ENCODE measurements around the gene ARPC4.
"Not testable (repeated sequence)": the region's sequence is repeated elsewhere in the genome, so short reads cannot be mapped to it uniquely, and the experiment has no call there.

Gene ARPC4

GRCh38 chr3:9851926-9852325 is 59.0 kb downstream of the ARPC4 start:
- not testable (repeated sequence) for DNase-seq (ENCODE audit: low spot score); FAIRE-seq

GRCh38 chr3:9852528-9852927 is 59.6 kb downstream of the ARPC4 start:
- no peak for DNase-seq (ENCODE audit: low spot score)
- FAIRE-seq: no peak

- DNase-seq (ENCODE audit: low spot score): not testable (repeated sequence)
Measured at GRCh38 chr3:9854291-9854940, 61.5 kb downstream of the ARPC4 start.

DNA sequence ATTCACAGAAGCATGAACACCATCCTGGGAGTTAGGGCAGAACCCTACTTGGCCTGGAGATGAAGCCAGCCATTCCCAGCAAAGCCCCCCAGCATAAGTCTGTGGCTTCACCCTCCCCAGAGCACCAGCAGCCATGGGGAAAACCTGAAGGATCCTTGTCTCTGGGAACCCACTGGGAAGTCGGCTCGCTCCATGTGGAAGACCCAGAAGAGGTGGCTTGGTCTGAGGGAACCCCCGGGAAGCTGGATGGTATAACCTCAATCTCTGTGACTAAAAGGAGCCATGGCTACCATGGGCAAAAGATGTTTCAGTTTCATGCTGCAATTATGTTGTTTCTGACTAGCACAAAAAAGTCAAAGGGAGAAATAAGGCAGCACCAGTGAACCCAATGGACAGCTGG is 62.7 kb downstream of the ARPC4 start:
- FAIRE-seq (no peak), DNase-seq (ENCODE audit: low spot score) (no peak)

More at GRCh38 chr3:9854291-9854940, 61.5 kb downstream of the ARPC4 start:
- FAIRE-seq: not testable (repeated sequence)

Measured in RCC 7860 (cell line).